Breast epithelium (tissue), 3 donors: ENCODE measurements around the gene ITGB5.

Experiments
- CTCF ChIP-seq, 3 donors: fragments of 450-650 bp; IDR thresholded peaks; one replicate each; pipeline ENCODE4 v1.5.1; 2016 to 2017; ENCODE audit warnings: antibody characterized with exemption in 3 of 3, mild to moderate bottlenecking in 3 of 3, moderate library complexity in 3 of 3
- POLR2A ChIP-seq: fragments of 450-650 bp; IDR thresholded peaks from one replicate; pipeline ENCODE4 v1.6.1; 2016; ENCODE audit warnings: antibody characterized with exemption, mild to moderate bottlenecking, moderate library complexity
- POLR2AphosphoS5 ChIP-seq, 3 donors: sonication (generic); formaldehyde crosslinking; IDR thresholded peaks; one replicate each; pipeline ENCODE4 v1.6.1; 2017; ENCODE audit warnings: antibody characterized with exemption in 3 of 3

- TF ChIP-seq CTCF (IDR thresholded peaks at IDR 0.05) (no peak), POLR2AphosphoS5 (IDR thresholded peaks at IDR 0.05) (peak in 1 of 3 donors; percentile 49), POLR2A (no peak)
These were observed 52.1 kb downstream of the ITGB5 start for GRCh38 chr3:124834723-124835718.
